Right lobe of liver (tissue), 4 donors: ENCODE results near the gene NHLRC4.

Experiments
- POLR2A ChIP-seq: fragments of 450-650 bp; IDR thresholded peaks from one replicate; pipeline ENCODE4 v1.6.1; 2017; ENCODE audit warnings: antibody characterized with exemption, mild to moderate bottlenecking
- TF ChIP-seq, protein P1 (sequence below), 4 donors: fragments of 200-600 bp in 3 of 4; fragments of 450-650 bp in 1 of 4; IDR thresholded peaks; one replicate each; pipeline versions ENCODE4 v1.5.1 to v1.8.0; 2016 to 2022; ENCODE audit warnings: antibody characterized with exemption in 4 of 4, mild to moderate bottlenecking in 2 of 4
- donor health status: DM: no; HTN: no; CAD: no.
- donor health status: DM: no; HTN: no; CAD: no.
- donor health status: DM: no; HTN: yes; CAD: no.

DNA sequence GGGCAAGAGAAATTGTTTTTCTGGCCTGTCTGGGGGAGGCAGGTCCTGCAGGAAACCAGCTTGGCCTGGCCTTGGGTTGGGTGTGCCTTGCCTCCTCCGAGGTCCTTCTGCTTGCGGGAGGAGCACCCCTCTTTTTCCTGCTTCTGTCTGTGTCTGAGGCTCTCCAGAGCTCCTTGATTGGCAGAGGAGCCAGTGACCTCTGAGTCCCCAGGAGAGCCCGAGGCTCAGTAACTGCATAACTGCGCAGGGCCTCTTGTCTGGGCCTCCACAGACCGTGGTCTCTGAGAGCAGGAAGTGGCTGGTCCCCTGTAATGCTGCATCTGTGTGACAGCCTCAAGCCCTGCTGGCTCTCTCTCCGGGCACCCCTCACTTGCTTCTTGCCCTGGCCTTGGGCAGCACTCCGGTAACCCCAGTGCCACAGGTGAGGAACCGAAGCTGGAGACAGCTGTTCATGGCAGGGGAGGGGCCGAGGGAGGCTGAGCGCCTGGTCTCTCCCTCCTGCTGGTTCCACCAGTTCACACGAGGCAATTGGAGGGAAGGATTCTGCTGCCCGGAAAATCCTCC, 37.7 kb upstream of the NHLRC4 start:
- TF ChIP-seq, protein P1, sequence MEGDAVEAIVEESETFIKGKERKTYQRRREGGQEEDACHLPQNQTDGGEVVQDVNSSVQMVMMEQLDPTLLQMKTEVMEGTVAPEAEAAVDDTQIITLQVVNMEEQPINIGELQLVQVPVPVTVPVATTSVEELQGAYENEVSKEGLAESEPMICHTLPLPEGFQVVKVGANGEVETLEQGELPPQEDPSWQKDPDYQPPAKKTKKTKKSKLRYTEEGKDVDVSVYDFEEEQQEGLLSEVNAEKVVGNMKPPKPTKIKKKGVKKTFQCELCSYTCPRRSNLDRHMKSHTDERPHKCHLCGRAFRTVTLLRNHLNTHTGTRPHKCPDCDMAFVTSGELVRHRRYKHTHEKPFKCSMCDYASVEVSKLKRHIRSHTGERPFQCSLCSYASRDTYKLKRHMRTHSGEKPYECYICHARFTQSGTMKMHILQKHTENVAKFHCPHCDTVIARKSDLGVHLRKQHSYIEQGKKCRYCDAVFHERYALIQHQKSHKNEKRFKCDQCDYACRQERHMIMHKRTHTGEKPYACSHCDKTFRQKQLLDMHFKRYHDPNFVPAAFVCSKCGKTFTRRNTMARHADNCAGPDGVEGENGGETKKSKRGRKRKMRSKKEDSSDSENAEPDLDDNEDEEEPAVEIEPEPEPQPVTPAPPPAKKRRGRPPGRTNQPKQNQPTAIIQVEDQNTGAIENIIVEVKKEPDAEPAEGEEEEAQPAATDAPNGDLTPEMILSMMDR (IDR thresholded peaks at IDR 0.05) = no peak
- TF ChIP-seq POLR2A = no peak
